ENCODE data around the gene OPRM1. TPM values are rescaled to one million over a fixed set of nuclear protein-coding genes. Genes with fewer than 3 reads are reported as not detected.

OPRM1 gene
- total RNA-seq, 1 donor from 2014 or later, result not detected

GRCh38 chr6:154277629-154278017 lies 238.6 kb downstream of the OPRM1 start:
- DNase-seq (ENCODE audit: low spot score), result no peak

- DNase-seq (ENCODE audit: low spot score), result no peak
Measured at GRCh38 chr6:154280521-154280920, 241.5 kb downstream of the OPRM1 start.

GRCh38 chr6:154284313-154284853 lies 245.3 kb downstream of the OPRM1 start:
- no peak for DNase-seq (ENCODE audit: low spot score)

- DNase-seq (ENCODE audit: low spot score), result no peak
Measured at GRCh38 chr6:154285826-154286225, 246.8 kb downstream of the OPRM1 start.

- DNase-seq (ENCODE audit: low spot score), result no peak
Measured at GRCh38 chr6:154289818-154290508, 250.9 kb downstream of the OPRM1 start.

- no peak for DNase-seq (ENCODE audit: low spot score)
Measured at GRCh38 chr6:154292066-154292465, 253.0 kb downstream of the OPRM1 start.

DNA sequence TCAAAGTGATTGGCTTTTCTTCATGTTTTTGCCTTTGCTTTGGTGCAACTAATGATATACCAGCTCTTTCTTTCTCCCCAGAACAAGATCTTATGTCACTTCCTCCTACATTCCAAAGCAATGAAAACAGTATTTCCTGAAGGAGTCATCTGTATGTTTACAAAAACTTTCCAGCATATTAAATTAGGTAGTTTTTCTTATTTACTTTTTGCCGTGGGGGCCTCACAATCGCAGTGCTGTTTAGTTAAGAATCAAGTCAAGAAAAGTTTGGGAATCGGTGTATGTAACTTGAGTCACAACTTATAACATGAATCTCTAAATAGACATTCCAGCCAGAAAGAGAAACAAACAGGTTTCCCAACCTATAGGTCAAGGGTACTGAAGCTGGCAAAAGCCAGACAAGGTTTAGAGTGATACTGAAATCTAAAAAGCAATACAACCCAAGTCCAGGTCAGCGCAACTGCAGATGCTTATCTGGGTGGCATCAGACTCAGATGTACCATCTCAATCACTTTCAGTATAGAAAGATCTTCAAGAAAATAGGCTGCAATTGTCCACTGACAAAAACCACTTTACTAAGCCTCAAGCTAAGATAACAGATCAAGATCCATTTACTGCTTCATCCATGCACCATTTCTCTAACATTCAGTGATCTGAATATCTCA lies 253.9 kb downstream of the OPRM1 start:
- no peak for DNase-seq (ENCODE audit: low spot score)

GRCh38 chr6:154295733-154296132 lies 256.7 kb downstream of the OPRM1 start:
- no peak for DNase-seq (ENCODE audit: low spot score)

Data from ureter (tissue), 1 donor.